MCF 10A (cell line): ENCODE data around the gene HDAC11. TPM values are rescaled to one million over a fixed set of nuclear protein-coding genes. Genes with fewer than 3 reads are reported as not detected.

Experiments used
- BruUV-seq: library from RNA; stranded (reverse); fragments of 400-500 nt; replicated peaks from 2 replicates; lab custom pipeline; 2021; lab: Mats Ljungman, UMichigan
- CTCF ChIA-PET: fragments of 300-600 bp; sonication (Branson Sonifier 250); formaldehyde crosslinking; extraction: SDS; loops from one replicate; lab custom pipeline; 2021; ENCODE audit warnings: antibody characterized with exemption, inconsistent platforms; lab: Yijun Ruan, JAX
- POLR2A ChIA-PET: fragments of 300-600, 350-650 bp; sonication (Branson Sonifier 250); formaldehyde crosslinking; extraction: SDS; loops from one replicate; lab custom pipeline; 2020; ENCODE audit warnings: antibody characterized with exemption, inconsistent platforms; lab: Yijun Ruan, JAX
- DNase-seq: peaks from one replicate; pipeline ENCODE4 v3.0.0-alpha.2; 2018; ENCODE audit not compliant: unreplicated experiment
- H3K27ac Mint-ChIP-seq: one replicate; pipeline ENCODE4 v1.8.0; 2022; ENCODE audit warnings: mild to moderate bottlenecking, low read depth, mixed read lengths; ENCODE audit not compliant: unreplicated experiment
- H3K27me3 Mint-ChIP-seq: one replicate; pipeline ENCODE4 v1.8.0; 2022; ENCODE audit warnings: mixed read lengths; ENCODE audit not compliant: insufficient read depth, unreplicated experiment
- H3K36me3 Mint-ChIP-seq: one replicate; pipeline ENCODE4 v1.8.0; 2022; ENCODE audit warnings: mild to moderate bottlenecking, moderate library complexity, mixed read lengths; ENCODE audit not compliant: insufficient read depth, unreplicated experiment
- H3K4me1 Mint-ChIP-seq: one replicate; pipeline ENCODE4 v1.8.0; 2022; ENCODE audit warnings: mixed read lengths; ENCODE audit not compliant: insufficient read depth, unreplicated experiment
- H3K4me3 Mint-ChIP-seq: one replicate; pipeline ENCODE4 v1.8.0; 2022; ENCODE audit warnings: mild to moderate bottlenecking, moderate library complexity, mixed read lengths; ENCODE audit not compliant: unreplicated experiment
- H3K9me3 Mint-ChIP-seq: one replicate; pipeline ENCODE4 v1.8.0; 2022; ENCODE audit warnings: mixed read lengths; ENCODE audit not compliant: unreplicated experiment
- CTCF ChIP-seq: fragments of 200-600 bp; IDR thresholded peaks from one replicate; pipeline ENCODE4 v1.8.0; 2022; ENCODE audit warnings: antibody characterized with exemption, mild to moderate bottlenecking; ENCODE audit not compliant: unreplicated experiment
- intact Hi-C: fragments of 100-400 bp; cut with micrococcal nuclease; formaldehyde crosslinking; loops from 2 replicates; pipeline ENCODE4 v1.14.1; 2022
- total RNA-seq: library from RNA; stranded (reverse); gene quantifications from 2 replicates; pipeline ENCODE4 v1.2.3, GENCODE V29; 2022

The HDAC11 gene
- total RNA-seq, 1 experiment from 2014 or later, result 8.7 TPM

- DNase-seq, result no peak
- intact Hi-C loops, result no loop called here
- no peaks in the 10 kb centered on the region for H3K9me3 Mint-ChIP-seq
- no peak overlapping the region for H3K4me3 Mint-ChIP-seq
- no peaks in the 10 kb centered on the region for H3K36me3 Mint-ChIP-seq
- ChIA-PET POLR2A (interaction anchor here (1.0 to 1.2 kb wide), 3 partner anchors 9 to 92 kb away, joined by 3 to 4 read pairs (median 4); partner anchors contain the start of gene HDAC11), CTCF (interaction anchor here (0.6 to 1.1 kb wide), 4 partner anchors 9 to 415 kb away, joined by 3 to 7 read pairs (median 4); partner anchors contain the start of gene HDAC11)
- H3K27ac Mint-ChIP-seq, result no peak overlapping the region
- no peaks in the 10 kb centered on the region for H3K4me1 Mint-ChIP-seq
- no peaks in the 10 kb centered on the region for H3K27me3 Mint-ChIP-seq
- no TSS peak for BruUV-seq
- no peak for TF ChIP-seq CTCF
Measured at GRCh38 chr3:13470894-13471574, 9.1 kb upstream of the HDAC11 start.

GRCh38 chr3:13472286-13472685 lies 7.8 kb upstream of the HDAC11 start:
- no peak for TF ChIP-seq CTCF
- Mint-ChIP-seq H3K27ac (no peak overlapping the region), H3K27me3 (no peaks in the 10 kb centered on the region), H3K36me3 (no peaks in the 10 kb centered on the region), H3K4me1 (no peaks in the 10 kb centered on the region), H3K9me3 (no peaks in the 10 kb centered on the region), H3K4me3 (no peak overlapping the region)
- DNase-seq, result no peak
- ChIA-PET POLR2A (interaction anchor here (1.0 to 1.2 kb wide), 2 partner anchors 8 to 12 kb away, joined by 3 to 4 read pairs; partner anchors contain the start of gene HDAC11), CTCF (interaction anchor here (0.6 to 0.8 kb wide), 2 partner anchors 24 to 110 kb away, joined by 3 to 4 read pairs; no protein-coding TSS in a partner anchor)
- intact Hi-C loops, result no loop called here
- BruUV-seq, result no TSS peak

GRCh38 chr3:13473020-13473419 lies 7.1 kb upstream of the HDAC11 start:
- TF ChIP-seq CTCF, result no peak
- Mint-ChIP-seq H3K36me3 (no peaks in the 10 kb centered on the region), H3K9me3 (no peaks in the 10 kb centered on the region), H3K27me3 (no peaks in the 10 kb centered on the region), H3K4me1 (no peaks in the 10 kb centered on the region), H3K27ac (no peak overlapping the region), H3K4me3 (no peak overlapping the region)
- intact Hi-C loops, result no loop called here
- BruUV-seq, result no TSS peak
- CTCF ChIA-PET, result no interaction called here
- POLR2A ChIA-PET, result no interaction called here
- DNase-seq, result no peak

DNA sequence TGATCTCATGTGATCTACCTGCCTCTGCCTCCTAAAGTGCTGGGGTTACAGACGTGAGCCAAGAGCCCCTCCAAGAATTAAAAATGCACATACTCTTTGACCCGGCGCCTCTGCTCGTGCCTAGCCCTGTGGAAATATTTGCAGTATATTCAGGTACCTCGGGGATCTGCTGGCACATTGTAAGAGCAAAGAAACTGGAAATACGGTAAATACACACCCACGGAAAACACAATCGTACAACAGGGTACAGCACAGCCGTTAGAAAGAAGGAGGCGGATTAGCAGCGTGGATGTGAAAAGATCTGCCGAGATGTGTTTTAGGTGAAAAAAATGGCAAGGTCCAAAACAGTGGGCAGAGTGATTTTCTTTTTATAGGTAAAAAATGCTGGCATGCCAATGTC lies 6.1 kb upstream of the HDAC11 start:
- H3K27me3 Mint-ChIP-seq, result no peaks in the 10 kb centered on the region
- POLR2A ChIA-PET, result no interaction called here
- H3K36me3 Mint-ChIP-seq, result no peaks in the 10 kb centered on the region
- DNase-seq, result no peak
- H3K9me3 Mint-ChIP-seq, result no peaks in the 10 kb centered on the region
- intact Hi-C loops, result no loop called here
- no TSS peak for BruUV-seq
- no peak overlapping the region for H3K27ac Mint-ChIP-seq
- CTCF ChIA-PET, result interaction anchor here (0.6 kb wide), 1 partner anchor 20 kb away, joined by 4 read pairs; no protein-coding TSS in a partner anchor
- H3K4me3 Mint-ChIP-seq, result no peak overlapping the region
- H3K4me1 Mint-ChIP-seq, result no peaks in the 10 kb centered on the region
- TF ChIP-seq CTCF, result no peak
